ENCODE data around the gene MAX. TPM values are rescaled to one million over a fixed set of nuclear protein-coding genes. Genes with fewer than 3 reads are reported as not detected.

MAX gene
- total RNA-seq, 4 donors from 2014 or later = 38.6 to 69.8 (median 55.3) TPM

DNA sequence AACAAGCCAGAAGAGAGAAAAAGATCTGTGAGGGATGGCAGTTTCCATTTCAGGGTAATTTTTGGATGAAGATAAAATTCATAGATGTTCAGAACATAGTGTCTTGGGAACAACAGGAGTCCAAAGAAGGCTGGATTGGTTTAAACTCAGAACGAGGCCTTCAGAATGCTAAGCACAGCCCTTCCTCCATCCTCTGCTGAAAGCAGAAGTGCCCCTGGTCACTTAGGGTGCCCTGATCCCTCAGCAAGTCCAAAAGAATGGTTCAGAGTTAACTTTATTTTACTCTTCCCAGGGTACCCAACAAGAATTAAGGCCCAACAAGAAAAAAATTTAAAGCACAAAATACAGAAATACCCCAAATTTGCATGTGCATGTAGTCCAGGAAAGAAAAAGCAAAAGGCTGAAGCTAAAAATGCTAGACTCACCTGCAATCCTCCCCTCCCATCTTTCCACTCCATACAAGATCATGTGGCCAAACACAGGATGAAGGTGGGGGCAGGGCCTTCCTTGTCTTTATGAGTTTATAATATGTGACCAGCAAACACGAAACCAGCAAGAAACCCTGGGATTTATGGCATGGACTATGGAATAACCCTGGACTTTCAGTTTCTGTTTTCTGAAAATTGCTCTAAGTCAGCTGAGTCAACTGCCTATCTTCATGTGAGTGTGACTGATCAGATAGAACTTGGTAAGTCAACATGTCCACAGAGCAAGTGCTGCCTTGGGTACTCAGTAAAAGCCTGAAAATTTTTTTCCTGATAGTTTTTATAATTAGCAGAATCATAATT lies 21.2 kb downstream of the MAX start:
- no peak for TF ChIP-seq CTCF (IDR thresholded peaks at IDR 0.05)
- DNase-seq (ENCODE audit: low spot score) (no peak), ATAC-seq (ENCODE audit: low FRiP score) (peak; percentile 39)

DNA sequence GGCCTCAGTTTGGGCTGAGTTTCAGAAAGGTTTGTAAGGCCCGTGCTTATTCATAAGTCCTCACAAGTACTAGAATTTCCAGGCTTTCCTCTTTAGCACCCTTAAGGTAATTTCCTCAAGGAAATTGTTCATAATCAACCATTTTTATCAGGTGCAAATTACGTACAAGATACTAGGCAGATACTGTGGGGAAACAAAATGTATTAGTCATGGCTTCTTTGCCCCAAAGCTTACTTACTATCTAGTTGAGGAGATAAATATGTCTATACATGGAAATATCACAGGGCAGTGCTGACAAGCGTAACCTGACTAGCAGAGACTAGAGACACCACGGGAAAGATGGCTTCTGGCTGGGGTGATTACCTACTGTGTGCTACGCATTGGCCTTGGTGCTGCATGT lies 22.5 kb downstream of the MAX start:
- TF ChIP-seq CTCF (IDR thresholded peaks at IDR 0.05) = no peak
- no peak for DNase-seq (ENCODE audit: low spot score)
- ATAC-seq (ENCODE audit: low FRiP score) = no peak

- TF ChIP-seq CTCF (IDR thresholded peaks at IDR 0.05) = no peak
- no peak for ATAC-seq (ENCODE audit: low FRiP score)
- no peak for DNase-seq (ENCODE audit: low spot score)
Measured at GRCh38 chr14:65079201-65079600, 23.1 kb downstream of the MAX start.

DNA sequence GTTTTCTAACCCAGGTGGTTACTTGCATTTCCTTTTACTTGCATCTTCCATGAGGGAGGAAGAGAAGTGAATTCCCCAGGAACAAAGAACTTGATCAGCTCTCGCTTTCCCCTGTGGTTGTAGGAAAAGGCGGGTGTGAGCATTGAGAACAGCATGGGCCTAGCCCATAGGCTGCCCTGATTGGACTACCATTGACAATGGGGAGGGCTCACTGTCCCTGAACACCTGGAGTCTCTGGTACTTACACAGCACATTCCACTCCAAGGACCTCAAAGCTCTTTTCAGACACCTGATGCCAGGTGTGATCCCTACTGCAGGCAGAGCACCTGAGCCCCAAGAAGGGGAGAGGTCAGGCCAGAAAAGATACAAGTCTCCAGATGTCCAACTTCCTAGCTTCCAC lies 25.0 kb downstream of the MAX start:
- ATAC-seq (ENCODE audit: low FRiP score) (no peak), DNase-seq (ENCODE audit: low spot score) (no peak)
- no peak for TF ChIP-seq CTCF (IDR thresholded peaks at IDR 0.05)

DNA sequence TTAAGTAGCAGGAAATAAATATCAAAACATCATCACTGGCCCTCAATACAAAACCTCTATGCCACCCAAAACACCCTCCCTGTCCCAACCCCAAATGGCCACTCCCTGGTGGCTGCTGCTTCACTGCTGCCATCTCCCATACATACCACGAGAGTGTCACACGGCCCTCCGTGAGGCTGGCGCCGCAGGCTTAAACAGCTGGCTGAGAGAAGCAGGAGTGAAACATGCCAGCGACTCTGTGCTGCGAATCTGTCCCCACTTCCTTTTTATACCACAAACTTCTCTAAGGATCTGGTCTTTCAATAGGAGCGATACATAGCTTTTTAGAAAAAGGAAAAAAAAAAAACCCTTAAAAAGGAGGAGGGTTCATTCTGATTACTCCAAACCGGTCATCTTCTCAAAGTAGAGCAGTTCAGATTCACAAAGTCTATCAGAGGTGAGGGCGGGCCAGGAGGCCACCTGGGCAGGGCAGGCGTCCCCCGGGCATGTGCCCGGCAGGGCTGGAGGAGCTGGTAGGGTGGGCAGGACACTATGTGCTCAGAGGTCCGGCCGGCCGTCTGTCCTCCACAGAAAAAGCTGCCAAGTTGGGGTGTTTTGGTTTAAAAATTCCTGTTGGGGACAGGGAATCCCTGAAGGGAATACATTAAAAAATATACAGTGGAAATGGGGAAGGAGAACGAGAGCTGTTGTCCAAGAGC lies 26.5 kb downstream of the MAX start:
- no peak for DNase-seq (ENCODE audit: low spot score)
- no peak for ATAC-seq (ENCODE audit: low FRiP score)
- TF ChIP-seq CTCF (IDR thresholded peaks at IDR 0.05) = no peak

DNA sequence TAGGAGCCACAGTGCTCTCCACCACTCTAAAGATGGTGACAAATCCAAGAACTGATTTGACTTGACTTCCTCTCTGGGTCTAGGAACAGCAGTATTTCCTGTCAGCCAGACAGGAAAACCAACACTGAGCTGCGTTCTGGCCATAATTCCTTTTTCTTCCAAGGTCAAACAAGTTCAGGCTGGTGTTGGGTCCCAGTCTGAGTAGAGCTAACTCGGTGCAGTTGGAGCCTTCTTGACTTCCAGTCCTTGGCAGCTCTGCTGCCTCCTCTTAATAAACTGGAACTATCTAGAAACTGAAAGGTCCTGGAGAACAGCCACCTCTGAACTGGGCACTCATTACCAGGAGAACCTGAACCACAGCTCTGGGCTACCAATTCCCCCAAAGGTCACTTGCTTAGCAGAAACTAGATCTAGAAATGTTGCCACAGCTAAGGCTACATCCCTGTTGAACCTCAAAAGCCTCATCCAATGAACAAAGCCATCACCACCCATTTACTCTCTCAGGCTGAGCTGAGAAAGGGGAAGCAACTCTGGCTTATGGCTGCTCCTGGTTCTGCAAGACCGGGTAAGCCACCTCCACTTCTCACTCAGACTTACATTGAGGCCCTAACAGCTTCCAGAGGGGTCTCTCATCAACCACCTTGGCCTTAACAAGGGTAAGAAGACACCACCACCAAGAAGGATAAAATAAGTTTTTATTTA lies 27.7 kb downstream of the MAX start:
- no peak for DNase-seq (ENCODE audit: low spot score)
- ATAC-seq (ENCODE audit: low FRiP score) = no peak
- no peak for TF ChIP-seq CTCF (IDR thresholded peaks at IDR 0.05)

Data from omental fat pad (tissue), 4 donors.